Neuronal stem cell (in vitro differentiated cells): Measurements from ENCODE around the gene CLEC7A.

Source experiments
- DNase-seq: peaks from one replicate; pipeline ENCODE4 v3.0.0-alpha.2; 2013; ENCODE audit warnings: low spot score
- H2AFZ ChIP-seq: one replicate; pipeline ENCODE4 v1.6.1; 2013; ENCODE audit warnings: mild to moderate bottlenecking, low read length, inconsistent platforms
- H2AK5ac ChIP-seq: 2 replicates; pipeline ENCODE4 v1.6.1; 2013; ENCODE audit warnings: low read depth, mild to moderate bottlenecking, inconsistent platforms, low read length, moderate library complexity, mixed read lengths
- H2BK120ac ChIP-seq: 2 replicates; pipeline ENCODE4 v1.6.1; 2013; ENCODE audit warnings: low read depth, mild to moderate bottlenecking, inconsistent platforms, low read length, moderate library complexity, mixed read lengths
- H2BK12ac ChIP-seq: one replicate; pipeline ENCODE4 v1.6.1; 2013; ENCODE audit warnings: low read length, inconsistent platforms
- H2BK15ac ChIP-seq: 2 replicates; pipeline ENCODE4 v1.6.1; 2013; ENCODE audit warnings: mild to moderate bottlenecking, low read length, inconsistent platforms, mixed read lengths
- H2BK5ac ChIP-seq: one replicate; pipeline ENCODE4 v1.6.1; 2013; ENCODE audit warnings: inconsistent platforms, mild to moderate bottlenecking, low read length, moderate library complexity
- H3K14ac ChIP-seq: one replicate; pipeline ENCODE4 v1.6.1; 2013; ENCODE audit warnings: low read length, inconsistent platforms
- H3K18ac ChIP-seq: 2 replicates; pipeline ENCODE4 v1.6.1; 2013; ENCODE audit warnings: low read length, inconsistent platforms
- H3K23ac ChIP-seq: 2 replicates; pipeline ENCODE4 v1.6.1; 2013; ENCODE audit warnings: low read depth, mild to moderate bottlenecking, mixed read lengths, low read length, inconsistent platforms; ENCODE audit not compliant: poor library complexity
- H3K27ac ChIP-seq: replicated peaks from 3 replicates; pipeline ENCODE4 v1.5.1; 2013; ENCODE audit warnings: low read length, inconsistent platforms
- H3K27me3 ChIP-seq, 3 experiments: 2 replicates each; pipeline ENCODE4 v1.6.1; 2013; ENCODE audit warnings: low read length in 3 of 3, mild to moderate bottlenecking in 2 of 3, inconsistent platforms in 1 of 3, low read depth in 1 of 3, mixed read lengths in 1 of 3, moderate library complexity in 1 of 3; ENCODE audit not compliant: control insufficient read depth in 3 of 3, insufficient read depth in 3 of 3
- H3K36me3 ChIP-seq, 2 donors: replicated peaks in 1 of 2; 2 replicates each; pipeline ENCODE4 v1.6.1; 2013; ENCODE audit warnings: low read length in 2 of 2; ENCODE audit not compliant: control insufficient read depth in 2 of 2, insufficient read depth in 2 of 2
- H3K4ac ChIP-seq: 2 replicates; pipeline ENCODE4 v1.6.1; 2013; ENCODE audit warnings: inconsistent platforms, mild to moderate bottlenecking, low read length, moderate library complexity
- H3K4me1 ChIP-seq, 2 donors: 1 replicate in 1 of 2; 2 replicates in 1 of 2; pipeline ENCODE4 v1.6.1; 2013; ENCODE audit warnings: low read length in 2 of 2, low read depth in 1 of 2; ENCODE audit not compliant: control insufficient read depth in 2 of 2, insufficient read depth in 1 of 2
- H3K4me2 ChIP-seq: one replicate; pipeline ENCODE4 v1.6.1; 2013; ENCODE audit warnings: mild to moderate bottlenecking, low read length, inconsistent platforms; ENCODE audit not compliant: insufficient read depth, poor library complexity, severe bottlenecking
- H3K4me3 ChIP-seq, 2 donors: 2 replicates each; pipeline ENCODE4 v1.5.1; 2013; ENCODE audit warnings: low read length in 2 of 2, mild to moderate bottlenecking in 2 of 2, inconsistent platforms in 1 of 2, moderate library complexity in 1 of 2
- H3K79me1 ChIP-seq: one replicate; pipeline ENCODE4 v1.6.1; 2013; ENCODE audit warnings: low read depth, mild to moderate bottlenecking, inconsistent platforms, low read length, moderate library complexity
- H3K9ac ChIP-seq: one replicate; pipeline ENCODE4 v1.6.1; 2013; ENCODE audit warnings: mild to moderate bottlenecking, low read depth, low read length, inconsistent platforms; ENCODE audit not compliant: poor library complexity
- H3K9me3 ChIP-seq, 2 donors: replicated peaks in 1 of 2; 2 replicates each; pipeline versions ENCODE3 to v1.6.1; 2013; ENCODE audit warnings: low read length in 2 of 2, mild to moderate bottlenecking in 2 of 2, inconsistent platforms in 1 of 2, low read depth in 1 of 2, mixed read lengths in 1 of 2, moderate library complexity in 1 of 2; ENCODE audit not compliant: control insufficient read depth in 2 of 2, insufficient read depth in 1 of 2
- H4K8ac ChIP-seq: one replicate; pipeline ENCODE4 v1.6.1; 2013; ENCODE audit warnings: low read depth, mild to moderate bottlenecking, inconsistent platforms, low read length, moderate library complexity
- H4K91ac ChIP-seq: one replicate; pipeline ENCODE4 v1.6.1; 2013; ENCODE audit warnings: low read length, low read depth, mild to moderate bottlenecking, inconsistent platforms; ENCODE audit not compliant: poor library complexity
- WGBS, 2 donors: extraction: QIAGEN DNeasy Blood & Tissue Kit; methylation state at CpG; one replicate each; pipeline ENCODE4 v1.1.7; 2013; ENCODE audit warnings: missing lambda C conversion rate in 2 of 2, mixed read lengths in 1 of 2; ENCODE audit not compliant: insufficient read length in 2 of 2, insufficient replicate concordance in 1 of 2; ENCODE audit errors: extremely low coverage in 2 of 2; 5-methylcytosine and 5-hydroxymethylcytosine counted together

Gene CLEC7A

GRCh38 chr12:10121278-10121677, 8.7 kb downstream of the CLEC7A start:
- Histone ChIP-seq H3K79me1 (no peaks in the 10 kb centered on the region), H2BK12ac (no peak overlapping the region), H4K8ac (no peak overlapping the region), H3K14ac (no peak overlapping the region), H2AFZ (no peak overlapping the region), H4K91ac (no peak overlapping the region), H3K23ac (no peak overlapping the region), H3K4me1 (no peaks in the 10 kb centered on the region), H3K36me3 (no peaks in the 10 kb centered on the region), H3K4me3 (no peak overlapping the region), H2BK120ac (no peak overlapping the region), H2AK5ac (no peak overlapping the region), H3K27me3 (no peaks in the 10 kb centered on the region), H3K27ac (no peak overlapping the region), H2BK15ac (no peak overlapping the region), H3K18ac (no peak overlapping the region), H3K4me2 (no peak overlapping the region), H3K4ac (no peak overlapping the region), H3K9ac (no peak overlapping the region), H3K9me3 (no peaks in the 10 kb centered on the region), H2BK5ac (no peak overlapping the region)
- WGBS, 2 donors, result no CpG with 5 or more reads among the region's 7 CpGs
- no peak for DNase-seq

DNA sequence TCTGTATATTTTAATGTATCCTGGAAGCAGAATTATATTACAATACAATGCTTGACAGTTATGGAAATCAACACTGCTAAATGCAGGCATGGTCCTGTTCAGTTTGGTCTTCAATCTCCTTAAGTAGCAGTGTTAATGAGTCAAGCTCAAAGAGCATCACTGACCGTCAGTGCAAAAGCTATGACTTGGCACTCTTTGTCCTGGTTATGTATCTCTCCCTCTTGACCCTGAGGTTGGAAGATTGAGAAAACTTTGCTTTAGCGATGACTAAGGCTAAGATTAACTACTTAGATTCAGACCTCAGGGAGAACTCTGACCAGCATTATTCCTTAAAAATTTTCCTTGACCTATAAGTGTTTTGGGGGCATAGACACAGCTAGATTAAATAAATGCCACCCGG, 10.9 kb downstream of the CLEC7A start:
- Histone ChIP-seq H3K23ac (no peak overlapping the region), H2BK15ac (no peak overlapping the region), H3K4ac (no peak overlapping the region), H3K18ac (no peak overlapping the region), H3K27ac (no peak overlapping the region), H2BK12ac (no peak overlapping the region), H3K4me2 (no peak overlapping the region), H3K9me3 (no peaks in the 10 kb centered on the region), H3K4me1 (no peaks in the 10 kb centered on the region), H3K9ac (no peak overlapping the region), H2AFZ (no peak overlapping the region), H3K79me1 (no peaks in the 10 kb centered on the region), H3K4me3 (no peak overlapping the region), H4K91ac (no peak overlapping the region), H3K14ac (no peak overlapping the region), H3K27me3 (no peaks in the 10 kb centered on the region), H2BK5ac (no peak overlapping the region), H2BK120ac (no peak overlapping the region), H4K8ac (no peak overlapping the region), H3K36me3 (no peaks in the 10 kb centered on the region), H2AK5ac (no peak overlapping the region)
- no peak for DNase-seq
- WGBS, 2 donors, result no CpG with 5 or more reads among the region's 3 CpGs

- no peak overlapping the region for H3K4ac ChIP-seq
- no peak overlapping the region for H2BK5ac ChIP-seq
- DNase-seq, result no peak
- no peak overlapping the region for H3K4me3 ChIP-seq
- H3K23ac ChIP-seq, result no peak overlapping the region
- H3K18ac ChIP-seq, result no peak overlapping the region
- no peak overlapping the region for H3K9ac ChIP-seq
- no peak overlapping the region for H3K27ac ChIP-seq
- H3K9me3 ChIP-seq, result no peaks in the 10 kb centered on the region
- WGBS, 2 donors, result no CpG with 5 or more reads among the region's 7 CpGs
- no peaks in the 10 kb centered on the region for H3K79me1 ChIP-seq
- no peaks in the 10 kb centered on the region for H3K27me3 ChIP-seq
- H2BK12ac ChIP-seq, result no peak overlapping the region
- H4K8ac ChIP-seq, result no peak overlapping the region
- H3K4me2 ChIP-seq, result no peak overlapping the region
- no peak overlapping the region for H2BK15ac ChIP-seq
- no peak overlapping the region for H3K14ac ChIP-seq
- H3K36me3 ChIP-seq, result no peaks in the 10 kb centered on the region
- no peak overlapping the region for H2AK5ac ChIP-seq
- H2AFZ ChIP-seq, result no peak overlapping the region
- no peak overlapping the region for H2BK120ac ChIP-seq
- no peak overlapping the region for H4K91ac ChIP-seq
- H3K4me1 ChIP-seq, result no peaks in the 10 kb centered on the region
Observed at GRCh38 chr12:10115890-10116289, 14.1 kb downstream of the CLEC7A start.

- Histone ChIP-seq H3K9ac (no peak overlapping the region), H2BK15ac (no peak overlapping the region), H3K14ac (no peak overlapping the region), H3K4me3 (no peak overlapping the region), H3K4ac (no peak overlapping the region), H3K4me2 (no peak overlapping the region), H2BK12ac (no peak overlapping the region), H3K27me3 (no peaks in the 10 kb centered on the region), H4K8ac (no peak overlapping the region), H3K27ac (no peak overlapping the region), H4K91ac (no peak overlapping the region), H2BK5ac (no peak overlapping the region), H3K9me3 (no peaks in the 10 kb centered on the region), H3K23ac (no peak overlapping the region), H3K4me1 (no peaks in the 10 kb centered on the region), H3K79me1 (no peaks in the 10 kb centered on the region), H2AFZ (no peak overlapping the region), H3K36me3 (no peaks in the 10 kb centered on the region), H2BK120ac (no peak overlapping the region), H2AK5ac (no peak overlapping the region), H3K18ac (no peak overlapping the region)
- no peak for DNase-seq
- no CpG with 5 or more reads among the region's 15 CpGs for WGBS, 2 donors
Observed at GRCh38 chr12:10115311-10115710, 14.7 kb downstream of the CLEC7A start.
